ENCODE data around the gene TRIP4. TPM values are rescaled to one million over a fixed set of nuclear protein-coding genes. Genes with fewer than 3 reads are reported as not detected.

The TRIP4 gene
- total RNA-seq, 1 experiment from 2014 or later = 6.0 TPM

DNA sequence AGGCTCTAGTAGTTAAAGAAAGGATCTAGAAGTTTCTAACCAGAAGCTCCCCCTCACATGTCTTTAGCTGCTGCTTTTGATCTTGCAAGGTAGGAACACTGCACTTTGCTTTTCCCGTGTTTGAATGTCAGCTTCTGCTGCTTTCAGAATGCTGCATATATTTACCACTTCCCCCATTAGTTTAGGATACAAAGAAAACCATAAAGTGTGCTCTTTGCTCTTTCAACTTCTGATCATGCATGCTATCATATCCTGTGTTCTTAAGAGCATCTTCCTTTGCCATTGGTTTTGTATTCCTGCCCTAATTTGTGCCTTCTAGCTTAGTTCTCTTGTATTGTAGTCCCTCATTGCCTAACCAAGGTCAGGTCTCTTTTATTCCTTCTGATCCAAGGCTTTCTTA is 116.0 kb downstream of the TRIP4 start:
- H2AFZ ChIP-seq (ENCODE audit: low read length) = no peak overlapping the region
- no TSS peak for BruUV-seq (replicated peaks)
- no peak overlapping the region for H3K4me3 ChIP-seq (ENCODE audit: low read length)
- H3K9me3 ChIP-seq (ENCODE audit: low read length) = no peaks in the 10 kb centered on the region
- H3K79me2 ChIP-seq (ENCODE audit: low read length) = no peaks in the 10 kb centered on the region
- no peaks in the 10 kb centered on the region for H3K4me1 ChIP-seq (ENCODE audit: insufficient read depth, low read length)
- no peak for ATAC-seq
- H3K9me2 ChIP-seq (replicated peaks; ENCODE audit: low read length) = no peaks in the 10 kb centered on the region
- no peak overlapping the region for H3K9ac ChIP-seq (ENCODE audit: low read length)
- POLR2A ChIA-PET (ENCODE audit: unreplicated experiment) = interaction anchor here (0.6 to 0.7 kb wide), 2 partner anchors 115 to 1000 kb away, joined by 3 to 4 read pairs; no protein-coding TSS in a partner anchor
- no peak overlapping the region for H3K4me2 ChIP-seq (ENCODE audit: low read length)
- intact Hi-C loops (cut with micrococcal nuclease) = loop anchor here (1.0 kb wide), 1 partner anchor 21 kb away; no protein-coding TSS in a partner anchor
- CTCF ChIA-PET = no interaction called here
- H3K36me3 ChIP-seq (ENCODE audit: low read depth, low read length) = no peaks in the 10 kb centered on the region
- no peaks in the 10 kb centered on the region for H4K20me1 ChIP-seq (ENCODE audit: low read length)
- DNase-seq = no peak
- no peak overlapping the region for H3K27ac ChIP-seq (ENCODE audit: low read length)
- TF ChIP-seq, protein P1, sequence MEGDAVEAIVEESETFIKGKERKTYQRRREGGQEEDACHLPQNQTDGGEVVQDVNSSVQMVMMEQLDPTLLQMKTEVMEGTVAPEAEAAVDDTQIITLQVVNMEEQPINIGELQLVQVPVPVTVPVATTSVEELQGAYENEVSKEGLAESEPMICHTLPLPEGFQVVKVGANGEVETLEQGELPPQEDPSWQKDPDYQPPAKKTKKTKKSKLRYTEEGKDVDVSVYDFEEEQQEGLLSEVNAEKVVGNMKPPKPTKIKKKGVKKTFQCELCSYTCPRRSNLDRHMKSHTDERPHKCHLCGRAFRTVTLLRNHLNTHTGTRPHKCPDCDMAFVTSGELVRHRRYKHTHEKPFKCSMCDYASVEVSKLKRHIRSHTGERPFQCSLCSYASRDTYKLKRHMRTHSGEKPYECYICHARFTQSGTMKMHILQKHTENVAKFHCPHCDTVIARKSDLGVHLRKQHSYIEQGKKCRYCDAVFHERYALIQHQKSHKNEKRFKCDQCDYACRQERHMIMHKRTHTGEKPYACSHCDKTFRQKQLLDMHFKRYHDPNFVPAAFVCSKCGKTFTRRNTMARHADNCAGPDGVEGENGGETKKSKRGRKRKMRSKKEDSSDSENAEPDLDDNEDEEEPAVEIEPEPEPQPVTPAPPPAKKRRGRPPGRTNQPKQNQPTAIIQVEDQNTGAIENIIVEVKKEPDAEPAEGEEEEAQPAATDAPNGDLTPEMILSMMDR (conservative IDR thresholded peaks at IDR 0.05; ENCODE audit: low read depth, low read length) = no peak
- TF ChIP-seq EZH2phosphoT487 (IDR thresholded peaks at IDR 0.05; ENCODE audit: borderline replicate concordance, low read length) (no peak), EZH2 (IDR thresholded peaks at IDR 0.05; ENCODE audit: low read length, unreplicated experiment) (no peak)
- no peaks in the 10 kb centered on the region for H3F3A ChIP-seq (ENCODE audit: low read length, unreplicated experiment)
- H3K27me3 ChIP-seq (ENCODE audit: low read length) = no peaks in the 10 kb centered on the region

Other genes with a start within 250 kb of the TRIP4 start
- 0.77 TPM in 1 of 2 replicates, not detected in the other for gene SNX22, start 236.1 kb upstream of the TRIP4 start, total RNA-seq (2014; rRNA removed)
- gene PPIB, start 224.8 kb upstream of the TRIP4 start, total RNA-seq (2014; rRNA removed) = 410 and 450 TPM in 2 replicates
- 7.8 and 9.8 TPM in 2 replicates for gene CSNK1G1, start 31.7 kb upstream of the TRIP4 start, total RNA-seq (2014; rRNA removed)
- 34.7 and 52.4 TPM in 2 replicates for gene PCLAF, start 6.4 kb upstream of the TRIP4 start, total RNA-seq (2014; rRNA removed)
- 9.9 and 15.4 TPM in 2 replicates for gene ZNF609, start 72.7 kb downstream of the TRIP4 start, total RNA-seq (2014; rRNA removed)